ENCODE measurements around the gene GKN1. TPM values are rescaled to one million over a fixed set of nuclear protein-coding genes. Genes with fewer than 3 reads are reported as not detected.

The GKN1 gene, protein sequence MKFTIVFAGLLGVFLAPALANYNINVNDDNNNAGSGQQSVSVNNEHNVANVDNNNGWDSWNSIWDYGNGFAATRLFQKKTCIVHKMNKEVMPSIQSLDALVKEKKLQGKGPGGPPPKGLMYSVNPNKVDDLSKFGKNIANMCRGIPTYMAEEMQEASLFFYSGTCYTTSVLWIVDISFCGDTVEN
- 0.31 TPM for total RNA-seq

DNA sequence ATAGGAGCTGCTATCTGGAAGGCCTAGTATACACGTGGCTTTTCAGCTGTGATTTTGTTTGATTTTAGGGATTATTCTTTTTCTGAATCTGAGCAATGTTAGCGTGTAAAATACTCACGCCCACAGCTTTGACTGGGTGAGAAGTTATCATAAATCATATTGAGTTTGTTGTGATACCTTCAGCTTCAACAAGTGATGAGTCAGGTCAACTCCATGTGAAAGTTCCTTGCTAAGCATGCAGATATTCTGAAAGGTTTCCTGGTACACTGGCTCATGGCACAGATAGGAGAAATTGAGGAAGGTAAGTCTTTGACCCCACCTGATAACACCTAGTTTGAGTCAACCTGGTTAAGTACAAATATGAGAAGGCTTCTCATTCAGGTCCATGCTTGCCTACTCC lies at the start of gene GKN1:
Gene GKN1, plus strand, starts transcription at position 386 of the 400 bp plus-strand sequence. CDS start 42 bp downstream, outside the sequence.
- H3K4me1 ChIP-seq (ENCODE audit: insufficient read depth, low read length) = no peaks in the 10 kb centered on the region

GRCh38 chr2:68925295-68925896 lies 49.0 kb upstream of the GKN1 start:
- Histone ChIP-seq H3K4me1 (ENCODE audit: insufficient read depth, low read length) (no peaks in the 10 kb centered on the region), H3K27me3 (ENCODE audit: insufficient read depth, low read length) (no peaks in the 10 kb centered on the region), H3K9me3 (ENCODE audit: low read depth, low read length) (no peaks in the 10 kb centered on the region), H3K4me3 (ENCODE audit: low read length) (no peak overlapping the region)

More for the DNA sequence above, at the start of gene GKN1:
- H3K9me3 ChIP-seq (ENCODE audit: low read depth, low read length) = no peaks in the 10 kb centered on the region
- no peak within 1 kb of the TSS for H3K4me3 ChIP-seq (ENCODE audit: low read length)
- peaks cover 14% of the 10 kb centered on the region for H3K27me3 ChIP-seq (ENCODE audit: insufficient read depth, low read length)

DNA sequence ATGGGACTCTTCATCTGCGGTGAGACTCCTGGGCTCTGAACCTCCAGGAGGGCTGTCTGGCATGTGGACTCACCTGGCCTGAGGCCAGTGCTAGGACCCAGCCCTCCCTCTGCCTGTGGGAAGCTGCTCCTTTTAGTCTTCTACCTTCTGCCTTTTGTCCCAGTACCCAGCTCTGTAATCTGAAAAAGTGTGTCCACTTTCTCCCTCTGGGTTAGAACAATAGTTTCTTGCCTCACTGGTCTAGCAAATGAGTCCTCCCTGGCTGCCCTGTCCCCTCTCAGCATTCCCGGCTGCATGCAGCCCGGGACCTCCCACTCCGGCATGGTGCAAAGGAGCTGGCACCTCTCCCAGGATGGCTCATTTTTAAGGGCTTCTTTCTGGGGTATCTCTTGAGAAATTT lies 47.6 kb upstream of the GKN1 start:
- H3K9me3 ChIP-seq (ENCODE audit: low read depth, low read length) = no peaks in the 10 kb centered on the region
- H3K27me3 ChIP-seq (ENCODE audit: insufficient read depth, low read length) = no peaks in the 10 kb centered on the region
- no peak overlapping the region for H3K4me3 ChIP-seq (ENCODE audit: low read length)
- H3K4me1 ChIP-seq (ENCODE audit: insufficient read depth, low read length) = no peaks in the 10 kb centered on the region

GRCh38 chr2:68931149-68931711 lies 43.2 kb upstream of the GKN1 start:
- H3K9me3 ChIP-seq (ENCODE audit: low read depth, low read length) = no peaks in the 10 kb centered on the region
- no peaks in the 10 kb centered on the region for H3K27me3 ChIP-seq (ENCODE audit: insufficient read depth, low read length)
- H3K4me3 ChIP-seq (ENCODE audit: low read length) = no peak overlapping the region
- no peaks in the 10 kb centered on the region for H3K4me1 ChIP-seq (ENCODE audit: insufficient read depth, low read length)

- H3K9me3 ChIP-seq (ENCODE audit: low read depth, low read length) = no peaks in the 10 kb centered on the region
- no peaks in the 10 kb centered on the region for H3K4me1 ChIP-seq (ENCODE audit: insufficient read depth, low read length)
- no peak overlapping the region for H3K4me3 ChIP-seq (ENCODE audit: low read length)
- no peaks in the 10 kb centered on the region for H3K27me3 ChIP-seq (ENCODE audit: insufficient read depth, low read length)
Measured at GRCh38 chr2:68931799-68932198, 42.6 kb upstream of the GKN1 start.

GRCh38 chr2:68932402-68932801 lies 42.0 kb upstream of the GKN1 start:
- H3K4me1 ChIP-seq (ENCODE audit: insufficient read depth, low read length) = no peaks in the 10 kb centered on the region
- H3K9me3 ChIP-seq (ENCODE audit: low read depth, low read length) = no peaks in the 10 kb centered on the region
- no peaks in the 10 kb centered on the region for H3K27me3 ChIP-seq (ENCODE audit: insufficient read depth, low read length)
- H3K4me3 ChIP-seq (ENCODE audit: low read length) = no peak overlapping the region

GRCh38 chr2:68934021-68934420 lies 40.4 kb upstream of the GKN1 start:
- Histone ChIP-seq H3K4me1 (ENCODE audit: insufficient read depth, low read length) (no peaks in the 10 kb centered on the region), H3K9me3 (ENCODE audit: low read depth, low read length) (no peaks in the 10 kb centered on the region), H3K27me3 (ENCODE audit: insufficient read depth, low read length) (no peaks in the 10 kb centered on the region), H3K4me3 (ENCODE audit: low read length) (no peak overlapping the region)

- peaks cover 4% of the 10 kb centered on the region for H3K27me3 ChIP-seq (ENCODE audit: insufficient read depth, low read length)
- H3K4me3 ChIP-seq (ENCODE audit: low read length) = no peak overlapping the region
- no peaks in the 10 kb centered on the region for H3K9me3 ChIP-seq (ENCODE audit: low read depth, low read length)
- no peaks in the 10 kb centered on the region for H3K4me1 ChIP-seq (ENCODE audit: insufficient read depth, low read length)
Measured at GRCh38 chr2:68935471-68935870, 39.0 kb upstream of the GKN1 start.

- no peaks in the 10 kb centered on the region for H3K4me1 ChIP-seq (ENCODE audit: insufficient read depth, low read length)
- H3K27me3 ChIP-seq (ENCODE audit: insufficient read depth, low read length) = peaks cover 6% of the 10 kb centered on the region
- no peak overlapping the region for H3K4me3 ChIP-seq (ENCODE audit: low read length)
- H3K9me3 ChIP-seq (ENCODE audit: low read depth, low read length) = no peaks in the 10 kb centered on the region
Measured at GRCh38 chr2:68936427-68936826, 38.0 kb upstream of the GKN1 start.

- Histone ChIP-seq H3K4me3 (ENCODE audit: low read length) (no peak overlapping the region), H3K4me1 (ENCODE audit: insufficient read depth, low read length) (no peaks in the 10 kb centered on the region), H3K9me3 (ENCODE audit: low read depth, low read length) (no peaks in the 10 kb centered on the region)
Measured at GRCh38 chr2:68936889-68937288, 37.5 kb upstream of the GKN1 start.

DNA sequence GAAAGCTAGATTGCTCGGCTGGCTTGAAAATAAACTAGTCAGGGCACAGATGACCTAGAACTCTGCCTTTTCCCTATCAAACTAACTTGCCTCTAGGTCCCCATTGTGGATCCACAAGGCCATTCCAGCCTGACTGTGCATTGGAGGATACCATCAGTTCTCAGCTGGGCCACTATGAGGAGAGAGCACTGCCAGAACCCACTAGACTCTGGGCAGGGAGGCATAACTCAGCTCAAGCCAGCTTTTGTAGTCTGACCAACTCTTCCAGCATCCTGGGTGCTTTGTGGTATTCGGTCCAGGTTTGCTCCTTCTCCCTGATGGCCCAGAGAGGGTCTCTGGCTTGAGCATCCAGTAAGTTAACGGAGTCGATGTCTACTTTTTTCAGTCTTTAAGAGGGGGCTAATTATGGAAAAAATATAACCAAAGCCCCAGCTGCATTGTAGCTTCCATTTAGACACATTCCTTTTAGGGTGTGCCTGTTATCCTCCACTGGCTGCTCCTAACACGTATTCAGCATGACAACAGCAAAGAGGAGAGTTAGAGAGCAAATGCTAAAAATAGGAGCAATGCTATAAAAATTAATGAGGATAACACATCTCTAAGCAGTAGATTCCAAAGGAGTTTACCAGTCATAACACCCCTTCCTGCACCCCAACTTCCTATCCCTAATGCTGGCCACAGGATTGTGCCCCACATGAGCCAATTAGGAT lies 36.9 kb upstream of the GKN1 start:
- Histone ChIP-seq H3K9me3 (ENCODE audit: low read depth, low read length) (no peaks in the 10 kb centered on the region), H3K4me3 (ENCODE audit: low read length) (no peak overlapping the region), H3K4me1 (ENCODE audit: insufficient read depth, low read length) (no peaks in the 10 kb centered on the region), H3K27me3 (ENCODE audit: insufficient read depth, low read length) (peaks cover 14% of the 10 kb centered on the region)

More at GRCh38 chr2:68936889-68937288, 37.5 kb upstream of the GKN1 start:
- peaks cover 8% of the 10 kb centered on the region for H3K27me3 ChIP-seq (ENCODE audit: insufficient read depth, low read length)

DNA sequence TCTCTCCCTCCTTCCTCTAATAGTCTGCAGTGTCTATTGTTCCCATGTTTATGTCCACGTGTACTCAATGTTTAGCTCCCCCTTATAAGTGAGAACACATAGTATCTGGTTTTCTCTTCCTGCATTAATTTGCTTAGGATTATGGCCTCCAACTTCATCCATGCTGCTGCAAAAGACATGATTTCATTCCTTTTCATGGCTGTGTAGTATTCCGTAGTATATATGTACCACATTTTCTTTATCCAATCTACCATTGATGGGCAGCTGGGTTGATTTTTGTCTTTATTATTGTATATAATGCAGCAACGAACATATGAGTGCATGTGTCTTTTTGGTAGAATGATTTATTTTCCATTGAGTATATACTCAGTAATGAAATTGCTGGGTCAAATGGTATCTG lies 35.5 kb upstream of the GKN1 start:
- H3K27me3 ChIP-seq (ENCODE audit: insufficient read depth, low read length) = peaks cover 15% of the 10 kb centered on the region
- H3K4me1 ChIP-seq (ENCODE audit: insufficient read depth, low read length) = peaks cover 4% of the 10 kb centered on the region
- H3K9me3 ChIP-seq (ENCODE audit: low read depth, low read length) = no peaks in the 10 kb centered on the region
- no peak overlapping the region for H3K4me3 ChIP-seq (ENCODE audit: low read length)

GRCh38 chr2:68939962-68940361 lies 34.5 kb upstream of the GKN1 start:
- H3K27me3 ChIP-seq (ENCODE audit: insufficient read depth, low read length) = peaks cover 15% of the 10 kb centered on the region
- no peak overlapping the region for H3K4me3 ChIP-seq (ENCODE audit: low read length)
- peaks cover 4% of the 10 kb centered on the region for H3K4me1 ChIP-seq (ENCODE audit: insufficient read depth, low read length)
- H3K9me3 ChIP-seq (ENCODE audit: low read depth, low read length) = no peaks in the 10 kb centered on the region

- Histone ChIP-seq H3K9me3 (ENCODE audit: low read depth, low read length) (no peaks in the 10 kb centered on the region), H3K27me3 (ENCODE audit: insufficient read depth, low read length) (peaks cover 15% of the 10 kb centered on the region), H3K4me3 (ENCODE audit: low read length) (no peak overlapping the region), H3K4me1 (ENCODE audit: insufficient read depth, low read length) (peaks cover 4% of the 10 kb centered on the region)
Measured at GRCh38 chr2:68940369-68940768, 34.1 kb upstream of the GKN1 start.

DNA sequence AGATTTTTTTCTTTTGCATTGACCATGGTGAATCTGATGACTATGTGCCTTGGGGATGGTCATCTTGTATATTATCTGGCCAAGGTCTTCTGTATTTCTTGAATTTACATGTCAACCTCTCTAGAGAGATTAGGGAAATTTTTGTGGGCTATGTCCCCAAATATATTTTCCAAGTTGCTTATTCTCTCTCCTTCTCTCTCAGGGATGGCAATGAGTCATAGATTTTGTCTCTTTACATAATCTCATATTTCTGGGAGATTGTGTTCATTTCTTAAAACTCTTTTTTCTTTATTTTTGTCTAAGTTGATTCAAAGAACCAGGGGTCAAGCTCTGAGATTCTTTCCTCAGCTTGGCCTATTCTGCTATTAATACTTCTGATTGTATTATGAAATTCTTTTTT lies 31.6 kb upstream of the GKN1 start:
- Histone ChIP-seq H3K4me1 (ENCODE audit: insufficient read depth, low read length) (peaks cover 4% of the 10 kb centered on the region), H3K4me3 (ENCODE audit: low read length) (no peak overlapping the region), H3K27me3 (ENCODE audit: insufficient read depth, low read length) (peaks cover 15% of the 10 kb centered on the region), H3K9me3 (ENCODE audit: low read depth, low read length) (no peaks in the 10 kb centered on the region)
